Measurements from ENCODE around the gene ALDH3B1. TPM values are rescaled to one million over a fixed set of nuclear protein-coding genes. Genes with fewer than 3 reads are reported as not detected.
A peak's percentile ranks its signal among the peaks of the same experiment; 100 is the strongest.

The ALDH3B1 gene
- total RNA-seq, 2 experiments from 2014 or later: 0.09 to 0.11 TPM

DNA sequence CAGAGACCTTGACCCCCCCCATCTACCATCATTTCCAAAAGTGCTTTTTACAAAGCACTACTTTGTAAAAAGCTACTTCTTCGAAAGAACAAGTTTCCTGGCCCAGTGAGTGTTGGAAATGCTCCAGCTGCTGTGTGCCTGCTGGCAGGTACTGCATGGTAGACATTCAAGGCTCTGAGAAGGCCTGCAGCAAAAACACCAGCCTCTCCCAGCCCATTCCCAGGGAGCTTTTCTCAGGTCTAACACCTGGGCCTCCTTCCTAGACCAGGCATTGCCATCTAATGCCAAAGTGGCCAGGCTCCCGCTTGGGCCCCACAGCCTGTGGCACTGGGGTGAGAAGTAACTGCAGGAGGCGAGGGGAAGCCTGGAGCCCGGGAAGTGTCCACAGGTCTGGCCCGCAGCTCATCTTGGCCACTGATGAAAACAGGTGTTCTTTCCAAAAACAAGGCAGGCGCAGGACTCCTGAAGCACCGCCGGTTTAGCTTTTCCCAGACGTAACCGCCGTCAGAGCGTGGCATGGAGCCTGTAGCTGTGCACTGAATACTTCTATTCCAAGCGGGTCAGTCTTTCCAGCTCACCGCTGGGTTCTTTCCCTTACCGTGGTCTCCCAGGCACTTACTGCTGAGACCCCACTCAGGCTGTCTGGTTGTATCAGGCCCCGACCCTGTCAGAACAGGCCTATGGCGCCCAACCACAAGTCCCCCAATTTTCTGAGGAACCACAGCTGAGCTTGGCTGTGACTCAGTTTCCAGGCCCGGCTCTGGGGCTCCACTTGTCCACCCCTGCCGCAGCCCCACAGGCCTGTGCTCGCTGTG is 27.5 kb downstream of the ALDH3B1 start:
- Mint-ChIP-seq H3K9me3 (no peaks in the 10 kb centered on the region), H3K4me1 (ENCODE audit: low read depth) (peaks cover 13% of the 10 kb centered on the region), H3K4me3 (peak overlapping the region; percentile 8), H3K36me3 (ENCODE audit: low read depth) (peaks cover 4% of the 10 kb centered on the region), H3K27ac (peak overlapping the region; percentile 71), H3K27me3 (no peaks in the 10 kb centered on the region)
- ATAC-seq (no peak), DNase-seq (no peak)
- ChIA-PET POLR2A (interaction anchor here (0.8 to 7.4 kb wide), 4 partner anchors 9 to 33 kb away, joined by 4 to 45 read pairs (median 6); partner anchors contain the start of gene UNC93B1), CTCF (interaction anchor here (0.7 to 1.0 kb wide), 2 partner anchors 43 to 168 kb away, joined by 3 to 4 read pairs; no protein-coding TSS in a partner anchor)
- TF ChIP-seq, protein P1, sequence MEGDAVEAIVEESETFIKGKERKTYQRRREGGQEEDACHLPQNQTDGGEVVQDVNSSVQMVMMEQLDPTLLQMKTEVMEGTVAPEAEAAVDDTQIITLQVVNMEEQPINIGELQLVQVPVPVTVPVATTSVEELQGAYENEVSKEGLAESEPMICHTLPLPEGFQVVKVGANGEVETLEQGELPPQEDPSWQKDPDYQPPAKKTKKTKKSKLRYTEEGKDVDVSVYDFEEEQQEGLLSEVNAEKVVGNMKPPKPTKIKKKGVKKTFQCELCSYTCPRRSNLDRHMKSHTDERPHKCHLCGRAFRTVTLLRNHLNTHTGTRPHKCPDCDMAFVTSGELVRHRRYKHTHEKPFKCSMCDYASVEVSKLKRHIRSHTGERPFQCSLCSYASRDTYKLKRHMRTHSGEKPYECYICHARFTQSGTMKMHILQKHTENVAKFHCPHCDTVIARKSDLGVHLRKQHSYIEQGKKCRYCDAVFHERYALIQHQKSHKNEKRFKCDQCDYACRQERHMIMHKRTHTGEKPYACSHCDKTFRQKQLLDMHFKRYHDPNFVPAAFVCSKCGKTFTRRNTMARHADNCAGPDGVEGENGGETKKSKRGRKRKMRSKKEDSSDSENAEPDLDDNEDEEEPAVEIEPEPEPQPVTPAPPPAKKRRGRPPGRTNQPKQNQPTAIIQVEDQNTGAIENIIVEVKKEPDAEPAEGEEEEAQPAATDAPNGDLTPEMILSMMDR (IDR thresholded peaks at IDR 0.05): no peak
- intact Hi-C loops (cut with micrococcal nuclease): no loop called here

GRCh38 chr11:68038226-68038717 is 28.1 kb downstream of the ALDH3B1 start:
- H3K9me3 Mint-ChIP-seq: no peaks in the 10 kb centered on the region
- H3K27me3 Mint-ChIP-seq: no peaks in the 10 kb centered on the region
- TF ChIP-seq, protein P1 (IDR thresholded peaks at IDR 0.05): no peak
- intact Hi-C loops (cut with micrococcal nuclease): no loop called here
- H3K27ac Mint-ChIP-seq: no peak overlapping the region
- CTCF ChIA-PET: interaction anchor here (0.7 to 1.2 kb wide), 2 partner anchors 167 to 171 kb away, joined by 3 to 5 read pairs; no protein-coding TSS in a partner anchor
- ATAC-seq (no peak), DNase-seq (no peak)
- peaks cover 4% of the 10 kb centered on the region for H3K36me3 Mint-ChIP-seq (ENCODE audit: low read depth)
- POLR2A ChIA-PET: interaction anchor here (1.6 to 7.4 kb wide), 3 partner anchors 11 to 34 kb away, joined by 5 to 45 read pairs (median 6); partner anchors contain the start of gene UNC93B1
- peaks cover 13% of the 10 kb centered on the region for H3K4me1 Mint-ChIP-seq (ENCODE audit: low read depth)
- H3K4me3 Mint-ChIP-seq: peak overlapping the region; percentile 81

DNA sequence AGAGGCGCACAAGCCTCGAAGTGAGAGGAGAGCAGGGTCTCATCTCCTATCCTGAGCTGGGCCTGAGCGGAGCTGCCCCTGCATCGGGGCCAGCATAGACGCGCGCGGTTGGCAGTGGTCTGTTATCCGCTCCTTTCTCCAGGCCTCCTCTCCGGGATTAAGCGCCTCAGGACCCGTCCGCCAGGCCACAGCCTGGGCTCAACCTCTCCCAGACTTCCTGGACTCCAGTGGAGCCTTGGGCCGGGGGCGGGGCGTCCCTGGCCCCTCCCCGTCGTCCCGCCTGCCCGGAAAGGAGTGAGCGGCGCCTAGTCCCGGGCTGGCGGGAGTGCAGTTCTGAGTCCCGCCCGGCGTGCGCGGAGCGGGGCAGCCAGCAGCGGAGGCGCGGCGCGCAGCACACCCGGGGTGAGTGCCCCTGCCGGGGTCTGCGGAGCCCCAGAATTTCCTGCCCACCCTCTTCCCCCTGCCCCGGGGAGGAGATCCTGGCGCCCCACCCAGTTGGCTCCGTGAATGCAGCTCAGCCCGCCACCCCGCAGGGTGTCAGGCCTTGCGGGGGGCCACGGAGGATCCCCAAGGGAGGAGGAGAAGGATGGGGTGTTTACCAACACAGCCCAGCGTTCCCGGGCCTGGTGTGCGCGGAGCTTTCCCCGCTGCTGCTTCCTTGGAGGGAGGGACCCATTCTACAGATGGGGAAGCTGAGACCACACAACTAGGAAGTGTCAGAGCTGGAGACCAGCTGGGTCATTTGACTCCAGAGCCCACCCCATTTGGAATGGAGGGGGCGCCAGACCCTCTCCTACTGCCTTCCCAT is 28.8 kb downstream of the ALDH3B1 start, which contains the start of gene TCIRG1:
Gene TCIRG1, plus strand, starts transcription at position 308 of the 808 bp plus-strand sequence. CDS start 2,247 bp downstream, outside the sequence.
- Mint-ChIP-seq H3K27me3 (no peaks in the 10 kb centered on the region), H3K27ac (peak within 1 kb of the TSS; percentile 91), H3K4me3 (peak within 1 kb of the TSS; percentile 81), H3K36me3 (ENCODE audit: low read depth) (peaks cover 2% of the 10 kb centered on the region), H3K9me3 (no peaks in the 10 kb centered on the region), H3K4me1 (ENCODE audit: low read depth) (peaks cover 13% of the 10 kb centered on the region)
- intact Hi-C loops (cut with micrococcal nuclease): no loop called here
- TF ChIP-seq, protein P1 (IDR thresholded peaks at IDR 0.05): no peak
- POLR2A ChIA-PET: interaction anchor here (0.9 to 7.4 kb wide), 6 partner anchors 8 to 168 kb away, joined by 4 to 45 read pairs (median 6); partner anchors contain the start of genes NDUFS8 and UNC93B1
- DNase-seq (peak; percentile 68), ATAC-seq (peak; percentile 73)
- CTCF ChIA-PET: interaction anchor here (1.2 kb wide), 1 partner anchor 170 kb away, joined by 5 read pairs; no protein-coding TSS in a partner anchor

DNA sequence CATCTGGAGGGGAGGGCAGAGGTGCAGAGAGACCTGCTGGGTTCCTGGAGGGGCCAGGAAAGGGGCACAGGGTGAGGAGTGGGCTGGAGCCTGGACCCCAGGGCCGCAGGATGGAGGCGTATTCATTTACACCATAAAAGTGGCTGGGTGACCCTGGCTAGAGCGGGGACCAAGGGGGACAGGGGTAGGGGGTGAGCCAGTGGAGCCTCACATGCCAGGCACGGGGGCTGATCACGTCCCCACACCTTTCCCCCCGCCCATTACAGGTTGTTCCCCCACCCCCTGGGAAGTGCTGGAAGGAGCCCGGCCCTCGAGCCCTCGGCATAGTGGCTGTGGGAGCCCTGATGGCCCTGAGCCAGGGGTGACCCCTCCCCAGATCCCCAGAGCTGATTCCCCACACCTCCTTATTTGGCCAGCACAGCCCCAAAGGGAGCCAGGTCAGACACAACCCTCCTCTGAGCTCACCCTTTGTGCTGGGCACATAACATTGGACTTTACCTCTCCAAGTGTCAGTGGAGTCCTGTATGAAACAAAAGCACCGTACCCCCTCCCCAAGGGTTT is 29.5 kb downstream of the ALDH3B1 start:
- peaks cover 2% of the 10 kb centered on the region for H3K36me3 Mint-ChIP-seq (ENCODE audit: low read depth)
- ChIA-PET CTCF (interaction anchor here (1.2 kb wide), 1 partner anchor 170 kb away, joined by 5 read pairs; no protein-coding TSS in a partner anchor), POLR2A (interaction anchor here (0.9 to 7.4 kb wide), 4 partner anchors 9 to 167 kb away, joined by 4 to 45 read pairs (median 12); partner anchors contain the start of gene NDUFS8)
- intact Hi-C loops (cut with micrococcal nuclease): no loop called here
- peaks cover 13% of the 10 kb centered on the region for H3K4me1 Mint-ChIP-seq (ENCODE audit: low read depth)
- TF ChIP-seq, protein P1 (IDR thresholded peaks at IDR 0.05): no peak
- no peaks in the 10 kb centered on the region for H3K9me3 Mint-ChIP-seq
- H3K27ac Mint-ChIP-seq: peak overlapping the region; percentile 91
- ATAC-seq (peak; percentile 5), DNase-seq (peak; percentile 24)
- peak overlapping the region; percentile 81 for H3K4me3 Mint-ChIP-seq
- H3K27me3 Mint-ChIP-seq: no peaks in the 10 kb centered on the region
